HCT116 (cell line): ENCODE results near the gene HOXA2. TPM values are rescaled to one million over a fixed set of nuclear protein-coding genes. Genes with fewer than 3 reads are reported as not detected.

ENCODE experiments used
- ATAC-seq: fragments of 200-7000 bp; cut with Tn5 transposase; 2 replicates; pipeline ENCODE4 v1.9.1; 2020; ENCODE audit warnings: mild to moderate bottlenecking, moderate library complexity
- BruUV-seq: library from RNA; stranded (reverse); fragments of 400-500 nt; replicated peaks from 2 replicates; lab custom pipeline; 2021; lab: Mats Ljungman, UMichigan
- CTCF ChIA-PET: fragments of 300-600 bp; sonication (Branson Sonifier 250); formaldehyde crosslinking; loops from one replicate; lab custom pipeline; 2021; ENCODE audit warnings: antibody characterized with exemption; lab: Charles Lee
- POLR2A ChIA-PET: fragments of 300-600, 350-600 bp; sonication (Branson Sonifier 250); formaldehyde crosslinking; loops from one replicate; lab custom pipeline; 2021; ENCODE audit warnings: antibody characterized with exemption; lab: Charles Lee
- RAD21 ChIA-PET, 2 experiments: fragments of 300-600 bp; sonication (Branson Sonifier 250); formaldehyde crosslinking; loops; one replicate each; lab custom pipeline; 2023; ENCODE audit warnings: low total read pairs in 2 of 2; ENCODE audit not compliant: uncharacterized antibody in 2 of 2, unreplicated experiment in 2 of 2, low non-redundant PET in 1 of 2; lab: Charles Lee
- DNase-seq: peaks from one replicate; pipeline ENCODE4 v3.0.0-alpha.2; 2010; ENCODE audit warnings: low read depth, low spot score
- H2AFZ ChIP-seq: fragments of 200-600 bp; shearing (Covaris generic), sonication (generic); 2 replicates; pipeline ENCODE4 v1.6.1; 2017; ENCODE audit warnings: low read depth, mixed run types, mixed read lengths, antibody characterized with exemption, low read length; ENCODE audit not compliant: poor library complexity, severe bottlenecking
- H3K27ac ChIP-seq: 2 replicates; pipeline ENCODE4 v1.5.1; 2012; ENCODE audit warnings: low read depth, low read length
- H3K27me3 ChIP-seq: fragments of 200-600 bp; sonication (generic); 2 replicates; pipeline ENCODE4 v1.6.1; 2016; ENCODE audit warnings: mixed run types, low read length, mixed read lengths; ENCODE audit not compliant: insufficient read depth
- H3K36me3 ChIP-seq, 2 experiments: fragments of 200-500 bp in 1 of 2; fragments of 200-600 bp in 1 of 2; sonication (Bioruptor generic) in 1 of 2; sonication (generic) in 1 of 2; 2 replicates each; pipeline versions ENCODE4 v1.5.1 to v1.6.1; 2014 to 2016; ENCODE audit warnings: low read length in 2 of 2, inconsistent platforms in 1 of 2, mixed read lengths in 1 of 2, mixed run types in 1 of 2; ENCODE audit not compliant: insufficient read depth in 2 of 2, control insufficient read depth in 1 of 2
- H3K4me1 ChIP-seq, 2 experiments: fragments of 200-600 bp in 1 of 2; sonication (generic) in 1 of 2; 2 replicates each; pipeline versions ENCODE4 v1.5.1 to v1.6.1; 2012 to 2017; ENCODE audit warnings: low read length in 2 of 2, inconsistent platforms in 1 of 2, mild to moderate bottlenecking in 1 of 2, mixed read lengths in 1 of 2, mixed run types in 1 of 2, moderate library complexity in 1 of 2; ENCODE audit not compliant: insufficient read depth in 2 of 2, control insufficient read depth in 1 of 2
- H3K4me2 ChIP-seq: fragments of 200-600 bp; sonication (generic); 2 replicates; pipeline ENCODE4 v1.6.1; 2017; ENCODE audit warnings: mixed run types, low read length, mixed read lengths
- H3K4me3 ChIP-seq, 2 experiments: fragments of 200-600 bp in 1 of 2; sonication (generic) in 1 of 2; replicated peaks in 1 of 2; 2 replicates each; pipeline ENCODE4 v1.5.1; 2011 to 2016; ENCODE audit warnings: low read length in 2 of 2, control low read depth in 1 of 2, low read depth in 1 of 2, mild to moderate bottlenecking in 1 of 2, mixed read lengths in 1 of 2, mixed run types in 1 of 2
- H3K79me2 ChIP-seq: fragments of 200-600 bp; sonication (generic); 2 replicates; pipeline ENCODE4 v1.6.1; 2017; ENCODE audit warnings: mild to moderate bottlenecking, mixed run types, low read length, moderate library complexity, mixed read lengths; ENCODE audit not compliant: insufficient read depth
- H3K9ac ChIP-seq: fragments of 200-600 bp; sonication (generic); 2 replicates; pipeline ENCODE4 v1.6.1; 2016; ENCODE audit warnings: low read length, mixed read lengths
- H3K9me2 ChIP-seq: fragments of 200-600 bp; sonication (generic), shearing (Covaris generic); 2 replicates; pipeline ENCODE4 v1.6.1; 2017; ENCODE audit warnings: mixed run types, mild to moderate bottlenecking, moderate library complexity; ENCODE audit not compliant: insufficient read depth
- H3K9me3 ChIP-seq, 2 experiments: fragments of 200-500 bp in 1 of 2; fragments of 200-600 bp in 1 of 2; sonication (Bioruptor generic) in 1 of 2; sonication (generic) in 1 of 2; 2 replicates each; pipeline ENCODE4 v1.6.1; 2014 to 2017; ENCODE audit warnings: low read length in 2 of 2, mixed read lengths in 2 of 2, inconsistent platforms in 1 of 2, low read depth in 1 of 2, mild to moderate bottlenecking in 1 of 2, mixed run types in 1 of 2, moderate library complexity in 1 of 2; ENCODE audit not compliant: control insufficient read depth in 1 of 2, insufficient read depth in 1 of 2
- H4K20me1 ChIP-seq: fragments of 200-600 bp; sonication (generic), shearing (Covaris generic); 2 replicates; pipeline ENCODE4 v1.6.1; 2017; ENCODE audit warnings: mixed run types, mild to moderate bottlenecking, moderate library complexity; ENCODE audit not compliant: insufficient read depth
- CBX3 ChIP-seq: IDR thresholded peaks from 2 replicates; pipeline ENCODE4 v1.6.1; 2012; ENCODE audit warnings: low read depth
- CEBPB ChIP-seq: IDR thresholded peaks from 2 replicates; pipeline ENCODE4 v1.6.1; 2012; ENCODE audit warnings: low read depth
- CTCF ChIP-seq, 3 experiments: fragments of 200-600 bp in 1 of 3; sonication (generic) in 1 of 3; IDR thresholded peaks in 2 of 3; conservative IDR thresholded peaks in 1 of 3; 2 replicates each; pipeline ENCODE4 v1.5.1; 2012 to 2017; ENCODE audit warnings: low read depth in 2 of 3, low read length in 2 of 3, antibody characterized with exemption in 1 of 3, borderline replicate concordance in 1 of 3, control low read depth in 1 of 3, mild to moderate bottlenecking in 1 of 3, mixed read lengths in 1 of 3, mixed run types in 1 of 3, moderate library complexity in 1 of 3; ENCODE audit not compliant: insufficient read depth in 1 of 3
- EGR1 ChIP-seq: IDR thresholded peaks from 2 replicates; pipeline ENCODE4 v1.6.1; 2012; ENCODE audit warnings: low read depth
- ELF1 ChIP-seq: IDR thresholded peaks from 2 replicates; pipeline ENCODE4 v1.6.1; 2012; ENCODE audit warnings: low read depth, borderline replicate concordance
- EZH2 ChIP-seq: fragments of 200-600 bp; sonication (generic); IDR thresholded peaks from 2 replicates; pipeline ENCODE4 v1.6.1; 2017; ENCODE audit warnings: antibody characterized with exemption, mixed run types
- FOSL1 ChIP-seq: IDR thresholded peaks from 2 replicates; pipeline ENCODE4 v1.6.1; 2012; ENCODE audit warnings: low read depth
- JUND ChIP-seq: IDR thresholded peaks from 2 replicates; pipeline ENCODE4 v1.6.1; 2012
- MAX ChIP-seq: IDR thresholded peaks from 2 replicates; pipeline ENCODE4 v1.6.1; 2012
- POLR2AphosphoS5 ChIP-seq: IDR thresholded peaks from 2 replicates; pipeline ENCODE4 v1.6.1; 2011; ENCODE audit warnings: mild to moderate bottlenecking, low read depth, low read length, moderate library complexity
- RAD21 ChIP-seq: IDR thresholded peaks from 2 replicates; pipeline ENCODE4 v1.6.1; 2012; ENCODE audit warnings: low read depth, mild to moderate bottlenecking
- REST ChIP-seq: IDR thresholded peaks from 2 replicates; pipeline ENCODE4 v1.6.1; 2012; ENCODE audit warnings: low read depth
- SRF ChIP-seq: IDR thresholded peaks from 2 replicates; pipeline ENCODE4 v1.6.1; 2012; ENCODE audit warnings: low read depth
- TCF7L2 ChIP-seq: IDR thresholded peaks from 2 replicates; pipeline ENCODE4 v1.7.0; 2011; ENCODE audit warnings: borderline replicate concordance, inconsistent platforms; ENCODE audit not compliant: insufficient read depth, insufficient read length; ENCODE audit errors: extremely low read depth
- YY1 ChIP-seq: IDR thresholded peaks from 2 replicates; pipeline ENCODE4 v1.6.1; 2011; ENCODE audit warnings: low read length, low read depth, moderate library complexity, mild to moderate bottlenecking; ENCODE audit not compliant: insufficient replicate concordance; ENCODE audit errors: extremely low read depth
- ZBTB33 ChIP-seq: IDR thresholded peaks from 2 replicates; pipeline ENCODE4 v1.6.1; 2011; ENCODE audit warnings: mild to moderate bottlenecking, low read length, moderate library complexity; ENCODE audit not compliant: insufficient replicate concordance; ENCODE audit errors: extremely low read depth
- ZFX ChIP-seq: fragments of 450-650 bp; IDR thresholded peaks from 2 replicates; pipeline ENCODE4 v1.6.1; 2017
- intact Hi-C: fragments of 100-400 bp; cut with micrococcal nuclease; formaldehyde crosslinking; loops from 2 replicates; pipeline ENCODE4 v1.10.0; 2022
- total RNA-seq: library from RNA; stranded (reverse); gene quantifications from one replicate; pipeline ENCODE4 v1.2.1, GENCODE V29; 2021; ENCODE audit not compliant: unreplicated experiment

Gene HOXA2
- total RNA-seq, 1 experiment from 2014 or later: 0.57 TPM

GRCh38 chr7:27107391-27108381, 5.2 kb upstream of the HOXA2 start (continued):
- no peak for TF ChIP-seq TCF7L2

- H3K4me2 ChIP-seq: no peak overlapping the region
- H3K36me3 ChIP-seq: no peaks in the 10 kb centered on the region
- no peaks in the 10 kb centered on the region for H4K20me1 ChIP-seq
- H3K27me3 ChIP-seq: no peaks in the 10 kb centered on the region
- H3K4me1 ChIP-seq: peaks cover 14 to 15% of the 10 kb centered on the region in 2 experiments
- DNase-seq (no peak), ATAC-seq (no peak)
- POLR2A ChIA-PET: no interaction called here
- intact Hi-C loops: no loop called here
- H3K4me3 ChIP-seq: no peak overlapping the region
- no TSS peak for BruUV-seq
- TF ChIP-seq ELF1 (no peak), EGR1 (no peak), JUND (no peak), REST (no peak), ZFX (no peak), CEBPB (no peak), ZBTB33 (no peak), MAX (no peak), POLR2AphosphoS5 (no peak), TCF7L2 (no peak), RAD21 (no peak), EZH2 (no peak), CTCF (IDR thresholded peaks at IDR 0.05 in 2 of 3, conservative IDR thresholded peaks at IDR 0.05 in 1 of 3; ENCODE audit: borderline replicate concordance in 1 of 3, insufficient read depth in 1 of 3, low read depth in 2 of 3, low read length in 2 of 3) (no peak), FOSL1 (no peak), YY1 (no peak), CBX3 (no peak), SRF (no peak)
- no peak overlapping the region for H3K9ac ChIP-seq
- H3K27ac ChIP-seq: no peak overlapping the region
- H3K9me2 ChIP-seq: no peaks in the 10 kb centered on the region
- H3K79me2 ChIP-seq: 0 out of 2 replicates have a peak, but pooled peaks cover 5% of the 10 kb centered on the region
- CTCF ChIA-PET: no interaction called here
- H2AFZ ChIP-seq: no peak overlapping the region
- no peaks in the 10 kb centered on the region for H3K9me3 ChIP-seq
- RAD21 ChIA-PET: no interaction called here
Observed at GRCh38 chr7:27106901-27107240, 4.4 kb upstream of the HOXA2 start.
